Raji (cell line): ENCODE measurements around the gene NOXO1.
A peak's percentile ranks its signal among the peaks of the same experiment; 100 is the strongest.

Experiments used
- POLR2A ChIP-seq: IDR thresholded peaks from 2 replicates; pipeline ENCODE4 v1.6.1; 2011; ENCODE audit warnings: low read depth, low read length, control low read depth; ENCODE audit not compliant: insufficient read depth

The NOXO1 gene

GRCh38 chr16:1981398-1981836, at the start of gene NOXO1:
TSS of gene NOXO1 (minus strand) at chr16:1981469. CDS start at chr16:1981179, 290 bp downstream.
- TF ChIP-seq POLR2A = no peak

GRCh38 chr16:2030036-2030435, 48.8 kb upstream of the NOXO1 start:
- no peak for TF ChIP-seq POLR2A

GRCh38 chr16:2029350-2029749, 48.1 kb upstream of the NOXO1 start:
- TF ChIP-seq POLR2A = no peak

- no peak for TF ChIP-seq POLR2A
Observed at GRCh38 chr16:2028620-2029220, 47.5 kb upstream of the NOXO1 start.

GRCh38 chr16:2028146-2028545, 46.9 kb upstream of the NOXO1 start:
- no peak for TF ChIP-seq POLR2A

GRCh38 chr16:2027024-2028010, 46.0 kb upstream of the NOXO1 start:
- TF ChIP-seq POLR2A = no peak

- TF ChIP-seq POLR2A = no peak
Observed at GRCh38 chr16:2026461-2027023, 45.3 kb upstream of the NOXO1 start, which contains the start of gene NHERF2. TSS of gene NHERF2 (plus strand) at chr16:2026902. CDS start at chr16:2027006, 104 bp downstream.

GRCh38 chr16:2025878-2026460, 44.7 kb upstream of the NOXO1 start:
- TF ChIP-seq POLR2A = no peak

GRCh38 chr16:2025251-2025650, 44.0 kb upstream of the NOXO1 start:
- no peak for TF ChIP-seq POLR2A

- no peak for TF ChIP-seq POLR2A
Observed at GRCh38 chr16:2024032-2024420, 42.8 kb upstream of the NOXO1 start.

GRCh38 chr16:2023092-2024031, 42.1 kb upstream of the NOXO1 start:
- TF ChIP-seq POLR2A = peak; percentile 66

- TF ChIP-seq POLR2A = no peak
Observed at GRCh38 chr16:2022723-2023091, 41.4 kb upstream of the NOXO1 start.

GRCh38 chr16:2019921-2020831, 38.9 kb upstream of the NOXO1 start:
- TF ChIP-seq POLR2A = no peak
